T-cell (primary cell): ENCODE data around the gene CSN3. TPM values are rescaled to one million over a fixed set of nuclear protein-coding genes. Genes with fewer than 3 reads are reported as not detected.

ENCODE experiments used
- ATAC-seq, 4 experiments: fragments of 200-7000 bp in 3 of 4; fragments of 150-1000 bp in 1 of 4; cut with Tn5 transposase; replicated peaks in 1 of 4; 1 replicate in 3 of 4; 2 replicates in 1 of 4; pipeline ENCODE4 v1.10.0; 2021; ENCODE audit warnings: moderate library complexity in 3 of 4, mild to moderate bottlenecking in 2 of 4, moderate number of reproducible peaks in 1 of 4
- CTCF ChIA-PET, 2 donors: fragments of 300-600 bp; sonication (Branson Sonifier 250); formaldehyde crosslinking; loops; one replicate each; lab custom pipeline; 2022; ENCODE audit warnings: antibody characterized with exemption in 2 of 2; lab: Charles Lee
- POLR2A ChIA-PET, 2 donors: fragments of 300-600 bp; sonication (Branson Sonifier 250); formaldehyde crosslinking; loops; one replicate each; lab custom pipeline; 2022; ENCODE audit warnings: antibody characterized with exemption in 2 of 2; lab: Charles Lee
- DNase-seq, 35 experiments: peaks; one replicate each; pipeline versions ENCODE4 v3.0.0 to v3.0.0-alpha.2; 2013 to 2023
- H3K27ac ChIP-seq: one replicate; pipeline ENCODE4 v1.5.1; 2013; ENCODE audit warnings: low read length
- H3K27me3 ChIP-seq, 2 experiments: replicated peaks in 1 of 2; 1 replicate in 1 of 2; 2 replicates in 1 of 2; pipeline versions ENCODE4 v1.6.1 to v1.7.0; 2013; ENCODE audit warnings: low read length in 1 of 2, mixed read lengths in 1 of 2; ENCODE audit not compliant: control insufficient read depth in 2 of 2, insufficient read depth in 2 of 2; ENCODE audit errors: extremely low read depth in 1 of 2
- H3K36me3 ChIP-seq, 2 donors: 1 replicate in 1 of 2; 2 replicates in 1 of 2; pipeline versions ENCODE4 v1.6.1 to v1.7.0; 2013; ENCODE audit warnings: low read length in 1 of 2; ENCODE audit not compliant: control insufficient read depth in 2 of 2, insufficient read depth in 1 of 2; ENCODE audit errors: extremely low read depth in 1 of 2
- H3K4me1 ChIP-seq, 2 experiments: 1 replicate in 1 of 2; 2 replicates in 1 of 2; pipeline versions ENCODE4 v1.6.1 to v1.7.0; 2013; ENCODE audit warnings: low read length in 2 of 2, mixed read lengths in 1 of 2; ENCODE audit not compliant: insufficient read depth in 2 of 2, control insufficient read depth in 1 of 2; ENCODE audit errors: extremely low read depth in 1 of 2
- H3K4me3 ChIP-seq, 2 donors: 1 replicate in 1 of 2; 2 replicates in 1 of 2; pipeline versions ENCODE4 v1.5.1 to v1.7.0; 2013; ENCODE audit warnings: mild to moderate bottlenecking in 2 of 2, low read length in 1 of 2, moderate library complexity in 1 of 2; ENCODE audit not compliant: control insufficient read depth in 1 of 2; ENCODE audit errors: extremely low read depth in 1 of 2
- H3K9me3 ChIP-seq: 2 replicates; pipeline ENCODE4 v1.7.0; 2013
- H3K27ac Mint-ChIP-seq, 2 donors: one replicate each; pipeline ENCODE4 v1.8.0; 2020 to 2021; ENCODE audit warnings: mild to moderate bottlenecking in 2 of 2, mixed read lengths in 2 of 2
- H3K27me3 Mint-ChIP-seq, 2 donors: one replicate each; pipeline ENCODE4 v1.8.0; 2021 to 2022; ENCODE audit warnings: mixed read lengths in 2 of 2
- H3K36me3 Mint-ChIP-seq: one replicate; pipeline ENCODE4 v1.8.0; 2021; ENCODE audit warnings: mixed read lengths
- H3K4me1 Mint-ChIP-seq, 3 donors: one replicate each; pipeline ENCODE4 v1.8.0; 2020 to 2022; ENCODE audit warnings: mixed read lengths in 3 of 3, mild to moderate bottlenecking in 1 of 3
- H3K4me3 Mint-ChIP-seq, 3 donors: one replicate each; pipeline ENCODE4 v1.8.0; 2020 to 2022; ENCODE audit warnings: mild to moderate bottlenecking in 3 of 3, mixed read lengths in 3 of 3, moderate library complexity in 3 of 3
- H3K9me3 Mint-ChIP-seq, 3 donors: one replicate each; pipeline ENCODE4 v1.8.0; 2020 to 2022; ENCODE audit warnings: mixed read lengths in 3 of 3
- WGBS: methylation state at CpG from one replicate; pipeline ENCODE4 v1.1.5; 2013; ENCODE audit warnings: missing lambda C conversion rate; ENCODE audit not compliant: insufficient coverage; 5-methylcytosine and 5-hydroxymethylcytosine counted together
- total RNA-seq, 35 experiments: library from RNA in 6 of 35; stranded (reverse) in 6 of 35; fragments of 120-200 nt in 1 of 35; gene quantifications; one replicate each; pipeline versions ENCODE4 v1.2.1 to v1.2.4 and lab custom pipeline; 2013 to 2026

CSN3 gene
- total RNA-seq, 5 donors from 2014 or later (not counting 1 experiment from before 2014, with no cell fraction given) = not detected

DNA sequence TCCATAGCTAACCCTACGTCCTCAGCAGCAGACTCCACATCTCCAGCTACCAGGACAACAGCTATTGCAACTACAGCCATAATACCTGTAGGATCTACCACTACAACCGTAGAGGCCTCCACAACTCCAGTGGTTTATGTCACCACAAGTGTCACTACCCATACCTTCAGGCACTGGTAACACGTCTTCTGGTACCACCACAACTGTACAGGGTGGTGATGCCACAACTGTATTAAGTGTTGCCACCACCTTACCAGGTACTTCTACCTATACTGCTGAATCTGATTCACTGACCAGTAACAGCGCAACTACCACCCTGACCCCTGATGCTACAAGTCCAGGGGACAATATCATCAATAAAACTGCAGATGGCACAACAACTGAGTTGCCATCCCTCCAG is 57.8 kb downstream of the CSN3 start:
- WGBS = 80% methylated on average over 3 of the region's 4 CpGs
- Histone ChIP-seq H3K36me3 (no peaks in the 10 kb centered on the region), H3K4me1 (no peaks in the 10 kb centered on the region), H3K4me3 (no peak overlapping the region), H3K27me3 (no peaks in the 10 kb centered on the region), H3K9me3 (no peaks in the 10 kb centered on the region), H3K27ac (no peak overlapping the region)
- no peak overlapping the region for H3K27ac Mint-ChIP-seq
- ChIA-PET CTCF (no interaction called here), POLR2A (no interaction called here)
- ATAC-seq = no peak
- H3K36me3 Mint-ChIP-seq = no peaks in the 10 kb centered on the region
- no peaks in the 10 kb centered on the region for H3K4me1 Mint-ChIP-seq
- H3K9me3 Mint-ChIP-seq = peaks cover 0 to 3% (median 0%) of the 10 kb centered on the region in 3 donors
- no peaks in the 10 kb centered on the region for H3K27me3 Mint-ChIP-seq
- no peak overlapping the region for H3K4me3 Mint-ChIP-seq
- no peak for DNase-seq

Other genes starting within 250 kb of the CSN3 start
- gene STATH, start 246.6 kb upstream of the CSN3 start, total RNA-seq = not detected
- gene HTN3, start 214.1 kb upstream of the CSN3 start, total RNA-seq = not detected
- not detected for gene HTN1, start 192.2 kb upstream of the CSN3 start, total RNA-seq
- not detected for gene PRR27, start 88.4 kb upstream of the CSN3 start, total RNA-seq
- gene ODAM, start 46.9 kb upstream of the CSN3 start, total RNA-seq = not detected
- not detected for gene FDCSP, start 16.5 kb upstream of the CSN3 start, total RNA-seq
- not detected for gene CABS1, start 92.4 kb downstream of the CSN3 start, total RNA-seq
- not detected for gene SMR3A, start 118.2 kb downstream of the CSN3 start, total RNA-seq
- not detected for gene SMR3B, start 140.5 kb downstream of the CSN3 start, total RNA-seq
- gene OPRPN, start 155.3 kb downstream of the CSN3 start, total RNA-seq = not detected
- not detected for gene MUC7, start 229.6 kb downstream of the CSN3 start, total RNA-seq